ENCODE results near the gene IL10RA. TPM values are rescaled to one million over a fixed set of nuclear protein-coding genes. Genes with fewer than 3 reads are reported as not detected.

Gene IL10RA
- total and polyA plus RNA-seq, 2 experiments from 2014 or later, result 0.10 TPM; not detected in 1

DNA sequence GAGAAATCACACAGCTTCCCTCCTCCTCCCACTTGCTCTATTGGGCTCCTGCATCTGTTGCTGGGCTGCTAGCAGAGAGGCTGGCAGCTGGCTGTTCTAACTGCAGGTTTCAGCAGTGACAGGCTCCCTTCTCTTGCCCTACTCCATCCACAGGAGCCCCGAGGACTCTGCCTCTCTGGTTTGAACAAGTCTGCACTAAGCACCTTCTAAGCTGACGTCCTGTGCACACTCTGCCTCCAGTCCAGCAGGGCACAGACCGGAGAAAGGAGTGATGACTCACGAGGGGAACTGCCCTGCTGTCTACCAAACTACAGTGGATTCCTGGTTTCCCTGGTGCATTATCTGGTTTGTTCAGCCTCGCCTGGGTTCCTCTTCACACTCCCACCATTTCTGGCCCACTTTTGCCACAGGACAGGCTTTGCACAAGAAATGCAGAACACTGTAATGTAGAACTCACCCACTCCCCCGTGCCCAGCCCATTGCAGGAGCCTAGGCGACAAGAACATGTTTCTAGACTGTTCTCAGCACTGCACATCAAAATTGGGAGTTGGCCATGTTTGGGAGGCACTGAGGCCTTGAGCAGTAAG lies 26.0 kb downstream of the IL10RA start:
- no peak for TF ChIP-seq CREB1 (CRISPR knock-in tag; IDR thresholded peaks at IDR 0.05; ENCODE audit: low read depth)
- TF ChIP-seq EZH2phosphoT487 (IDR thresholded peaks at IDR 0.05; ENCODE audit: unreplicated experiment), result no peak
- TF ChIP-seq EZH2 (IDR thresholded peaks at IDR 0.05; ENCODE audit: low read depth, unreplicated experiment), result no peak
- no peak for TF ChIP-seq ZNF331 (CRISPR knock-in tag; IDR thresholded peaks at IDR 0.05; ENCODE audit: low read depth)
- TF ChIP-seq, protein P1, sequence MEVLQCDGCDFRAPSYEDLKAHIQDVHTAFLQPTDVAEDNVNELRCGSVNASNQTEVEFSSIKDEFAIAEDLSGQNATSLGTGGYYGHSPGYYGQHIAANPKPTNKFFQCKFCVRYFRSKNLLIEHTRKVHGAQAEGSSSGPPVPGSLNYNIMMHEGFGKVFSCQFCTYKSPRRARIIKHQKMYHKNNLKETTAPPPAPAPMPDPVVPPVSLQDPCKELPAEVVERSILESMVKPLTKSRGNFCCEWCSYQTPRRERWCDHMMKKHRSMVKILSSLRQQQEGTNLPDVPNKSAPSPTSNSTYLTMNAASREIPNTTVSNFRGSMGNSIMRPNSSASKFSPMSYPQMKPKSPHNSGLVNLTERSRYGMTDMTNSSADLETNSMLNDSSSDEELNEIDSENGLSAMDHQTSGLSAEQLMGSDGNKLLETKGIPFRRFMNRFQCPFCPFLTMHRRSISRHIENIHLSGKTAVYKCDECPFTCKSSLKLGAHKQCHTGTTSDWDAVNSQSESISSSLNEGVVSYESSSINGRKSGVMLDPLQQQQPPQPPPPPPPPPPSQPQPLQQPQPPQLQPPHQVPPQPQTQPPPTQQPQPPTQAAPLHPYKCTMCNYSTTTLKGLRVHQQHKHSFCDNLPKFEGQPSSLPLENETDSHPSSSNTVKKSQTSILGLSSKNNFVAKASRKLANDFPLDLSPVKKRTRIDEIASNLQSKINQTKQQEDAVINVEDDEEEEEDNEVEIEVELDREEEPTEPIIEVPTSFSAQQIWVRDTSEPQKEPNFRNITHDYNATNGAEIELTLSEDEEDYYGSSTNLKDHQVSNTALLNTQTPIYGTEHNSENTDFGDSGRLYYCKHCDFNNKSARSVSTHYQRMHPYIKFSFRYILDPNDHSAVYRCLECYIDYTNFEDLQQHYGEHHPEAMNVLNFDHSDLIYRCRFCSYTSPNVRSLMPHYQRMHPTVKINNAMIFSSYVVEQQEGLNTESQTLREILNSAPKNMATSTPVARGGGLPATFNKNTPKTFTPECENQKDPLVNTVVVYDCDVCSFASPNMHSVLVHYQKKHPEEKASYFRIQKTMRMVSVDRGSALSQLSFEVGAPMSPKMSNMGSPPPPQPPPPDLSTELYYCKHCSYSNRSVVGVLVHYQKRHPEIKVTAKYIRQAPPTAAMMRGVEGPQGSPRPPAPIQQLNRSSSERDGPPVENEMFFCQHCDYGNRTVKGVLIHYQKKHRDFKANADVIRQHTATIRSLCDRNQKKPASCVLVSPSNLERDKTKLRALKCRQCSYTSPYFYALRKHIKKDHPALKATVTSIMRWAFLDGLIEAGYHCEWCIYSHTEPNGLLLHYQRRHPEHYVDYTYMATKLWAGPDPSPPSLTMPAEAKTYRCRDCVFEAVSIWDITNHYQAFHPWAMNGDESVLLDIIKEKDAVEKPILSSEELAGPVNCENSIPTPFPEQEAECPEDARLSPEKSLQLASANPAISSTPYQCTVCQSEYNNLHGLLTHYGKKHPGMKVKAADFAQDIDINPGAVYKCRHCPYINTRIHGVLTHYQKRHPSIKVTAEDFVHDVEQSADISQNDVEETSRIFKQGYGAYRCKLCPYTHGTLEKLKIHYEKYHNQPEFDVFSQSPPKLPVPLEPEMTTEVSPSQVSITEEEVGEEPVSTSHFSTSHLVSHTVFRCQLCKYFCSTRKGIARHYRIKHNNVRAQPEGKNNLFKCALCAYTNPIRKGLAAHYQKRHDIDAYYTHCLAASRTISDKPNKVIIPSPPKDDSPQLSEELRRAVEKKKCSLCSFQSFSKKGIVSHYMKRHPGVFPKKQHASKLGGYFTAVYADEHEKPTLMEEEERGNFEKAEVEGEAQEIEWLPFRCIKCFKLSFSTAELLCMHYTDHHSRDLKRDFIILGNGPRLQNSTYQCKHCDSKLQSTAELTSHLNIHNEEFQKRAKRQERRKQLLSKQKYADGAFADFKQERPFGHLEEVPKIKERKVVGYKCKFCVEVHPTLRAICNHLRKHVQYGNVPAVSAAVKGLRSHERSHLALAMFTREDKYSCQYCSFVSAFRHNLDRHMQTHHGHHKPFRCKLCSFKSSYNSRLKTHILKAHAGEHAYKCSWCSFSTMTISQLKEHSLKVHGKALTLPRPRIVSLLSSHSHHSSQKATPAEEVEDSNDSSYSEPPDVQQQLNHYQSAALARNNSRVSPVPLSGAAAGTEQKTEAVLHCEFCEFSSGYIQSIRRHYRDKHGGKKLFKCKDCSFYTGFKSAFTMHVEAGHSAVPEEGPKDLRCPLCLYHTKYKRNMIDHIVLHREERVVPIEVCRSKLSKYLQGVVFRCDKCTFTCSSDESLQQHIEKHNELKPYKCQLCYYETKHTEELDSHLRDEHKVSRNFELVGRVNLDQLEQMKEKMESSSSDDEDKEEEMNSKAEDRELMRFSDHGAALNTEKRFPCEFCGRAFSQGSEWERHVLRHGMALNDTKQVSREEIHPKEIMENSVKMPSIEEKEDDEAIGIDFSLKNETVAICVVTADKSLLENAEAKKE (CRISPR knock-in tag; IDR thresholded peaks at IDR 0.05), result no peak
- TF ChIP-seq JUNB (IDR thresholded peaks at IDR 0.05; ENCODE audit: unreplicated experiment), result no peak
- TF ChIP-seq STAT1 (IDR thresholded peaks at IDR 0.05; ENCODE audit: unreplicated experiment), result no peak
- TF ChIP-seq, protein P2, sequence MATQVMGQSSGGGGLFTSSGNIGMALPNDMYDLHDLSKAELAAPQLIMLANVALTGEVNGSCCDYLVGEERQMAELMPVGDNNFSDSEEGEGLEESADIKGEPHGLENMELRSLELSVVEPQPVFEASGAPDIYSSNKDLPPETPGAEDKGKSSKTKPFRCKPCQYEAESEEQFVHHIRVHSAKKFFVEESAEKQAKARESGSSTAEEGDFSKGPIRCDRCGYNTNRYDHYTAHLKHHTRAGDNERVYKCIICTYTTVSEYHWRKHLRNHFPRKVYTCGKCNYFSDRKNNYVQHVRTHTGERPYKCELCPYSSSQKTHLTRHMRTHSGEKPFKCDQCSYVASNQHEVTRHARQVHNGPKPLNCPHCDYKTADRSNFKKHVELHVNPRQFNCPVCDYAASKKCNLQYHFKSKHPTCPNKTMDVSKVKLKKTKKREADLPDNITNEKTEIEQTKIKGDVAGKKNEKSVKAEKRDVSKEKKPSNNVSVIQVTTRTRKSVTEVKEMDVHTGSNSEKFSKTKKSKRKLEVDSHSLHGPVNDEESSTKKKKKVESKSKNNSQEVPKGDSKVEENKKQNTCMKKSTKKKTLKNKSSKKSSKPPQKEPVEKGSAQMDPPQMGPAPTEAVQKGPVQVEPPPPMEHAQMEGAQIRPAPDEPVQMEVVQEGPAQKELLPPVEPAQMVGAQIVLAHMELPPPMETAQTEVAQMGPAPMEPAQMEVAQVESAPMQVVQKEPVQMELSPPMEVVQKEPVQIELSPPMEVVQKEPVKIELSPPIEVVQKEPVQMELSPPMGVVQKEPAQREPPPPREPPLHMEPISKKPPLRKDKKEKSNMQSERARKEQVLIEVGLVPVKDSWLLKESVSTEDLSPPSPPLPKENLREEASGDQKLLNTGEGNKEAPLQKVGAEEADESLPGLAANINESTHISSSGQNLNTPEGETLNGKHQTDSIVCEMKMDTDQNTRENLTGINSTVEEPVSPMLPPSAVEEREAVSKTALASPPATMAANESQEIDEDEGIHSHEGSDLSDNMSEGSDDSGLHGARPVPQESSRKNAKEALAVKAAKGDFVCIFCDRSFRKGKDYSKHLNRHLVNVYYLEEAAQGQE (IDR thresholded peaks at IDR 0.05; ENCODE audit: unreplicated experiment), result no peak
- no peak for TF ChIP-seq POLR2AphosphoS5 (IDR thresholded peaks at IDR 0.05; ENCODE audit: low read depth)
- no peak for TF ChIP-seq NANOG (IDR thresholded peaks at IDR 0.05; ENCODE audit: borderline replicate concordance)
- TF ChIP-seq, protein P3, sequence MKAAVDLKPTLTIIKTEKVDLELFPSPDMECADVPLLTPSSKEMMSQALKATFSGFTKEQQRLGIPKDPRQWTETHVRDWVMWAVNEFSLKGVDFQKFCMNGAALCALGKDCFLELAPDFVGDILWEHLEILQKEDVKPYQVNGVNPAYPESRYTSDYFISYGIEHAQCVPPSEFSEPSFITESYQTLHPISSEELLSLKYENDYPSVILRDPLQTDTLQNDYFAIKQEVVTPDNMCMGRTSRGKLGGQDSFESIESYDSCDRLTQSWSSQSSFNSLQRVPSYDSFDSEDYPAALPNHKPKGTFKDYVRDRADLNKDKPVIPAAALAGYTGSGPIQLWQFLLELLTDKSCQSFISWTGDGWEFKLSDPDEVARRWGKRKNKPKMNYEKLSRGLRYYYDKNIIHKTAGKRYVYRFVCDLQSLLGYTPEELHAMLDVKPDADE (IDR thresholded peaks at IDR 0.05), result no peak
- TF ChIP-seq ZNF114 (CRISPR knock-in tag; IDR thresholded peaks at IDR 0.05), result no peak
- TF ChIP-seq, protein P4, sequence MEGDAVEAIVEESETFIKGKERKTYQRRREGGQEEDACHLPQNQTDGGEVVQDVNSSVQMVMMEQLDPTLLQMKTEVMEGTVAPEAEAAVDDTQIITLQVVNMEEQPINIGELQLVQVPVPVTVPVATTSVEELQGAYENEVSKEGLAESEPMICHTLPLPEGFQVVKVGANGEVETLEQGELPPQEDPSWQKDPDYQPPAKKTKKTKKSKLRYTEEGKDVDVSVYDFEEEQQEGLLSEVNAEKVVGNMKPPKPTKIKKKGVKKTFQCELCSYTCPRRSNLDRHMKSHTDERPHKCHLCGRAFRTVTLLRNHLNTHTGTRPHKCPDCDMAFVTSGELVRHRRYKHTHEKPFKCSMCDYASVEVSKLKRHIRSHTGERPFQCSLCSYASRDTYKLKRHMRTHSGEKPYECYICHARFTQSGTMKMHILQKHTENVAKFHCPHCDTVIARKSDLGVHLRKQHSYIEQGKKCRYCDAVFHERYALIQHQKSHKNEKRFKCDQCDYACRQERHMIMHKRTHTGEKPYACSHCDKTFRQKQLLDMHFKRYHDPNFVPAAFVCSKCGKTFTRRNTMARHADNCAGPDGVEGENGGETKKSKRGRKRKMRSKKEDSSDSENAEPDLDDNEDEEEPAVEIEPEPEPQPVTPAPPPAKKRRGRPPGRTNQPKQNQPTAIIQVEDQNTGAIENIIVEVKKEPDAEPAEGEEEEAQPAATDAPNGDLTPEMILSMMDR (conservative IDR thresholded peaks at IDR 0.05; ENCODE audit: low read depth in 2 of 2), result no peak
- Histone ChIP-seq H2AFZ (no peak overlapping the region), H3K4me2 (no peak overlapping the region), H3K9me2 (ENCODE audit: insufficient read depth) (0 out of 2 replicates have a peak, but pooled peaks cover 12% of the 10 kb centered on the region), H3K4me1 (ENCODE audit: insufficient read depth) (no peaks in the 10 kb centered on the region), H3K4me3 (no peak overlapping the region), H3K79me2 (replicated peaks; ENCODE audit: insufficient read depth) (no peaks in the 10 kb centered on the region), H3K36me3 (ENCODE audit: insufficient read depth) (no peaks in the 10 kb centered on the region), H4K20me1 (replicated peaks; ENCODE audit: insufficient read depth) (no peaks in the 10 kb centered on the region), H3F3A (replicated peaks; ENCODE audit: low read depth) (no peaks in the 10 kb centered on the region), H3K27me3 (ENCODE audit: insufficient read depth) (no peaks in the 10 kb centered on the region), H3K27ac (ENCODE audit: low read depth) (no peak overlapping the region)
- DNase-seq (ENCODE audit: low spot score) (no peak), ATAC-seq (no peak)
- peaks cover 4% of the 10 kb centered on the region; the same call in 2 of the 3 replicates for H3K9me3 Mint-ChIP-seq
- H3K4me3 Mint-ChIP-seq, result no peak overlapping the region
- no peak overlapping the region for H3K27ac Mint-ChIP-seq
- H3K27me3 Mint-ChIP-seq (ENCODE audit: insufficient read depth, low read depth, poor library complexity), result peaks cover 5% of the 10 kb centered on the region
- H3K36me3 Mint-ChIP-seq (ENCODE audit: low read depth), result no peaks in the 10 kb centered on the region
- H3K4me1 Mint-ChIP-seq, result no peaks in the 10 kb centered on the region
